Activated CD4-positive, alpha-beta T cell treated with anti-CD3 and anti-CD28 coated beads, Interleukin-2, amount 10 ng/mL, durations not matched to agents 7 days and 5 days (primary cell): ENCODE data around the gene FAM50B. TPM values are rescaled to one million over a fixed set of nuclear protein-coding genes. Genes with fewer than 3 reads are reported as not detected.

ENCODE experiments used
- CTCF ChIA-PET: fragments of 350-600 bp; sonication (Branson Sonifier 250); formaldehyde crosslinking; loops from one replicate; lab custom pipeline; 2021; ENCODE audit warnings: antibody characterized with exemption; lab: Charles Lee
- POLR2A ChIA-PET: fragments of 350-600 bp; sonication (Branson Sonifier 250); formaldehyde crosslinking; loops from one replicate; lab custom pipeline; 2021; ENCODE audit warnings: antibody characterized with exemption; lab: Charles Lee
- DNase-seq: peaks from one replicate; pipeline ENCODE4 v3.0.0-alpha.2; 2020
- H3K27ac Mint-ChIP-seq: one replicate; pipeline ENCODE4 v1.8.0; 2021; ENCODE audit warnings: mild to moderate bottlenecking, moderate library complexity, mixed read lengths
- H3K27me3 Mint-ChIP-seq: one replicate; pipeline ENCODE4 v1.8.0; 2021; ENCODE audit warnings: mixed read lengths
- H3K36me3 Mint-ChIP-seq: one replicate; pipeline ENCODE4 v1.8.0; 2021; ENCODE audit warnings: low read depth, mixed read lengths
- H3K4me1 Mint-ChIP-seq: one replicate; pipeline ENCODE4 v1.8.0; 2021; ENCODE audit warnings: mixed read lengths
- H3K4me3 Mint-ChIP-seq: one replicate; pipeline ENCODE4 v1.8.0; 2021; ENCODE audit warnings: mild to moderate bottlenecking, moderate library complexity, mixed read lengths
- H3K9me3 Mint-ChIP-seq: one replicate; pipeline ENCODE4 v1.8.0; 2021; ENCODE audit warnings: mixed read lengths
- total RNA-seq, 2 experiments: library from RNA; stranded (reverse); gene quantifications; one replicate each; pipeline ENCODE4 v1.2.3, GENCODE V29; 2021

Gene FAM50B
- total RNA-seq, 2 experiments from 2014 or later, result 12.0 to 12.7 TPM

DNA sequence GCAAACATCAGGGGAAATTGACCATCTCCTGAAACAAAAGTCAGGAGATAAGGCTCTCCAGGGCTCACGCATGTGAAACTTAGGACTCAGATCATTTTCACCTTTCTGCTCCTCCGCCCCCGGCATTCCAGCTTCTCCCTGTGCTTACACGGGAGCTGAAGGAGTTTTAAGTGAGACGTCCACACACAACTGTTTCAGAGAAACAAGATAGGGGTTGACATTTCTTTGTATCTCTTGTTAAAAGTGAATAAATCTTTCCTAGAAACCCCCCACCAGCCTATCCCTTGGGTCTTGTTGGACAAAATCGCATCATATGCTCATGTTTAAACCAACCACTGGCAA is 46.1 kb downstream of the FAM50B start:
- DNase-seq, result no peak
- ChIA-PET CTCF (interaction anchor here (0.6 kb wide), 1 partner anchor 1169 kb away, joined by 6 read pairs; no protein-coding TSS in a partner anchor), POLR2A (no interaction called here)
- H3K4me3 Mint-ChIP-seq, result no peak overlapping the region
- H3K36me3 Mint-ChIP-seq, result no peaks in the 10 kb centered on the region
- peaks cover 4% of the 10 kb centered on the region for H3K27me3 Mint-ChIP-seq
- H3K27ac Mint-ChIP-seq, result no peak overlapping the region
- no peaks in the 10 kb centered on the region for H3K4me1 Mint-ChIP-seq
- no peaks in the 10 kb centered on the region for H3K9me3 Mint-ChIP-seq

DNA sequence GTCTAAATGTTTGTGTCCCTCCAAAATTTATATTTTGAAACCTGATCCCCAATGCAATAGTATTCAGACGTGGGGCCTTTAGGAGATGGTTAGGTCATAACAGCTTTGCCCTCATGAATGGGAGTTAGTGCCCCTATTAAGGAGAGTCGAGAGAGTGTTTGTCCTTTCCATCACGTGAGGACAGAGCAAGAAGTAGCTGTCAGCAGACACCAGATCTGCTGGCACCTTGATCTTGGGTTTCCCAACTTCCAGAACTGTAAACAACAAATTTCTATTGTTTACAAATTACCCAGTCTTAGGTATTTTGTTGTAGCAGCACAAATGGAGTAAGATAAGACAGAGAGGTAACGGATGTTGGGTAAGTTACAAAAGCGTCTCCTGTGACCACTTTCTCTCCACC is 46.6 kb downstream of the FAM50B start:
- no peaks in the 10 kb centered on the region for H3K9me3 Mint-ChIP-seq
- no peaks in the 10 kb centered on the region for H3K4me1 Mint-ChIP-seq
- H3K4me3 Mint-ChIP-seq, result no peak overlapping the region
- H3K27me3 Mint-ChIP-seq, result peaks cover 5% of the 10 kb centered on the region
- H3K36me3 Mint-ChIP-seq, result no peaks in the 10 kb centered on the region
- CTCF ChIA-PET, result no interaction called here
- DNase-seq, result no peak
- POLR2A ChIA-PET, result no interaction called here
- H3K27ac Mint-ChIP-seq, result no peak overlapping the region

GRCh38 chr6:3898265-3898994 is 49.3 kb downstream of the FAM50B start:
- CTCF ChIA-PET, result no interaction called here
- H3K27me3 Mint-ChIP-seq, result peaks cover 19% of the 10 kb centered on the region
- no peaks in the 10 kb centered on the region for H3K36me3 Mint-ChIP-seq
- POLR2A ChIA-PET, result no interaction called here
- no peak overlapping the region for H3K27ac Mint-ChIP-seq
- H3K4me3 Mint-ChIP-seq, result no peak overlapping the region
- no peaks in the 10 kb centered on the region for H3K4me1 Mint-ChIP-seq
- no peak for DNase-seq
- H3K9me3 Mint-ChIP-seq, result no peaks in the 10 kb centered on the region

DNA sequence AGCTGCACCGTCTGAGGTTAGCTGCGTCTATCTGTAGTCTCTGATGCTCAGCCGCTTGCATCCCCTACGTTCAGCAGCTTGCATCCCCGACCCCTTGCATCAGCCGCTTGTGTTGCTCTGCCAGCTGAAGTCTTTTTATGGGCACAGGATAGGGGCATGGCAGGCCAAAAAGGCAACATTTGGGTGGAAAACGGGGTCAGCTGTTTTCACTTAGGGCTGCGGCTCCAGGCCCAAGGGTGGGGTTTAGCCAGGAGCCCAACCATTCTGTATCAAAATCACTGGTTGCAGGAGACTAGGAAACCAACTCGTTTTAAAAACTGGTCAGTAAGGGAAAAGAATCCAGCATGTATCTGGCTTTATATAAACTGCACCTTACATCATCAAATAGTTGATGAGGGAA is 49.9 kb downstream of the FAM50B start:
- H3K9me3 Mint-ChIP-seq, result no peaks in the 10 kb centered on the region
- H3K4me1 Mint-ChIP-seq, result no peaks in the 10 kb centered on the region
- H3K4me3 Mint-ChIP-seq, result no peak overlapping the region
- peaks cover 22% of the 10 kb centered on the region for H3K27me3 Mint-ChIP-seq
- no peak for DNase-seq
- ChIA-PET CTCF (no interaction called here), POLR2A (no interaction called here)
- no peaks in the 10 kb centered on the region for H3K36me3 Mint-ChIP-seq
- no peak overlapping the region for H3K27ac Mint-ChIP-seq

DNA sequence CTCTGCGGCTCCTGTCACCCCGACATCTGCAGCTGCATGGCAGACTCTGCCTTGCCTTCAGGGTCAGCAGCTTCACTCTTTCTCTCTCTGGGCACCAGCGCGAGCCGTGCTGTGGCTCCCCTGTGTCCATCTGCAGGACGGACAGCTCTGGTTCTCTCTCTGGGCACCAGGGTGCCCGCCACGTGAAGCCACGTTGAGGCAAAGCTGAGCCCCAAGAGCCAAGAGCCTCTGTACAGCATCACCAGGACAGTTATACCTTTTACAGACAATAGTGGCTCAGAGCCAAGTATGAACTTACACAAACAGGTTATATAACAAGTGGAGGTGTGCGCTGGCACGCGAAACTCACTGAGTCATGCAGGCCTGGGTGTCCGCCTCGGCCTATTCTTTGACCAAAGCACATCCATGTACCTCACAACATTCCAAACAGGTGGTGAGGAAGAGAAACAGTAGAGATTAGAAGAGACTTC is 50.8 kb downstream of the FAM50B start:
- CTCF ChIA-PET, result no interaction called here
- no peaks in the 10 kb centered on the region for H3K4me1 Mint-ChIP-seq
- H3K27me3 Mint-ChIP-seq, result peaks cover 23% of the 10 kb centered on the region
- H3K27ac Mint-ChIP-seq, result no peak overlapping the region
- no peaks in the 10 kb centered on the region for H3K36me3 Mint-ChIP-seq
- POLR2A ChIA-PET, result no interaction called here
- no peak overlapping the region for H3K4me3 Mint-ChIP-seq
- H3K9me3 Mint-ChIP-seq, result no peaks in the 10 kb centered on the region
- DNase-seq, result no peak

Other genes with a start within 250 kb of the FAM50B start
- under 1 TPM in 1 of 2 experiments, not detected in 1; 0.21 TPM for gene PXDC1, start 97.7 kb upstream of the FAM50B start, total RNA-seq
- not detected for gene FAM217A, start 229.8 kb downstream of the FAM50B start, total RNA-seq